ENCODE data around the gene CAMK4.
"Not testable (repeated sequence)": the region's sequence is repeated elsewhere in the genome, so short reads cannot be mapped to it uniquely, and the experiment has no call there.

The CAMK4 gene

GRCh38 chr5:111320953-111321352, 96.8 kb downstream of the CAMK4 start:
- DNase-seq: no peak

GRCh38 chr5:111321376-111321775, 97.2 kb downstream of the CAMK4 start:
- DNase-seq: no peak

GRCh38 chr5:111326551-111326950, 102.4 kb downstream of the CAMK4 start:
- no peak for DNase-seq

- DNase-seq: peak; percentile 69
Measured at GRCh38 chr5:111337133-111337532, 112.9 kb downstream of the CAMK4 start.

GRCh38 chr5:111337688-111338087, 113.5 kb downstream of the CAMK4 start:
- peak; percentile 69 for DNase-seq

- no peak for DNase-seq
Measured at GRCh38 chr5:111345731-111346130, 121.5 kb downstream of the CAMK4 start.

GRCh38 chr5:111347021-111347420, 122.8 kb downstream of the CAMK4 start:
- DNase-seq: no peak

GRCh38 chr5:111348661-111349329, 124.6 kb downstream of the CAMK4 start:
- no peak for DNase-seq

GRCh38 chr5:111349429-111349828, 125.2 kb downstream of the CAMK4 start:
- DNase-seq: no peak

GRCh38 chr5:111353035-111353434, 128.9 kb downstream of the CAMK4 start:
- DNase-seq: no peak

GRCh38 chr5:111358726-111359125, 134.5 kb downstream of the CAMK4 start:
- DNase-seq: not testable (repeated sequence)

- DNase-seq: no peak
Measured at GRCh38 chr5:111360173-111360572, 136.0 kb downstream of the CAMK4 start.

GRCh38 chr5:111364992-111365391, 140.8 kb downstream of the CAMK4 start:
- no peak for DNase-seq

GRCh38 chr5:111366388-111366787, 142.2 kb downstream of the CAMK4 start:
- DNase-seq: no peak

- DNase-seq: no peak
Measured at GRCh38 chr5:111367115-111367514, 142.9 kb downstream of the CAMK4 start.

GRCh38 chr5:111372799-111373198, 148.6 kb downstream of the CAMK4 start:
- no peak for DNase-seq

GRCh38 chr5:111374380-111374779, 150.2 kb downstream of the CAMK4 start:
- no peak for DNase-seq

- no peak for DNase-seq
Measured at GRCh38 chr5:111375645-111376044, 151.5 kb downstream of the CAMK4 start.

GRCh38 chr5:111377306-111377705, 153.1 kb downstream of the CAMK4 start:
- DNase-seq: no peak

GRCh38 chr5:111379391-111379816, 155.2 kb downstream of the CAMK4 start:
- no peak for DNase-seq

- no peak for DNase-seq
Measured at GRCh38 chr5:111383288-111383970, 159.2 kb downstream of the CAMK4 start.

- no peak for DNase-seq
Measured at GRCh38 chr5:111384220-111384619, 160.0 kb downstream of the CAMK4 start.

- DNase-seq: no peak
Measured at GRCh38 chr5:111385051-111385450, 160.9 kb downstream of the CAMK4 start.

GRCh38 chr5:111385970-111386831, 162.0 kb downstream of the CAMK4 start:
- no peak for DNase-seq

All from activated CD4-positive, alpha-beta T cell treated with anti-CD3 and anti-CD28 coated beads, Interleukin-2, amount 50 U/mL, for 16 hours (primary cell).